GM10266 (cell line): ENCODE measurements around the gene PCNX1.
"Not testable (repeated sequence)": the region's sequence is repeated elsewhere in the genome, so short reads cannot be mapped to it uniquely, and the experiment has no call there.

ENCODE experiments used
- DNase-seq: peaks from one replicate; pipeline ENCODE4 v3.0.0; 2012; ENCODE audit errors: extremely low spot score
- CTCF ChIP-seq: IDR thresholded peaks from 2 replicates; pipeline ENCODE4 v1.5.1; 2012; ENCODE audit warnings: mild to moderate bottlenecking, low read depth; ENCODE audit not compliant: control insufficient read depth, insufficient read depth; ENCODE audit errors: missing control alignments

Gene PCNX1

GRCh38 chr14:70921669-70922068 lies 14.4 kb downstream of the PCNX1 start:
- TF ChIP-seq CTCF = no peak
- DNase-seq = no peak

DNA sequence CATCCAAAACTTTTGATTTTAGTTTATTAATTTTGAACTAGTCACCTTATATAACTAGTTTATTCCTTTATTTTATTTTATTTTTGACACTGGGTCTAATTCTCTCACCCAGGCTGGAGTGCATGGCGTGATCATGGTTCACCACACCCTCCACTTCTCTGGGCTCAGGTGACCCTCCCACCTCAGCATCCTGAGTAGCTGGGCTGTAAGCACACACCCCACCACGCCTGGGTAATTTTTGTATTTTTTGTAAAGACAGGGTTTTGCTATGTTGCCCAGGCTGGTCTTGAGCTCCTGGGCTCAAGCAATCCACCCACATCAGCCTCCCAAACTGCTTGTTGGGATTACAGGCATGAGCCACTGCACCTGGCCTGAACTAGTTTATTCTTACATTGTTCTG lies 17.3 kb downstream of the PCNX1 start:
- DNase-seq = no peak
- no peak for TF ChIP-seq CTCF

DNA sequence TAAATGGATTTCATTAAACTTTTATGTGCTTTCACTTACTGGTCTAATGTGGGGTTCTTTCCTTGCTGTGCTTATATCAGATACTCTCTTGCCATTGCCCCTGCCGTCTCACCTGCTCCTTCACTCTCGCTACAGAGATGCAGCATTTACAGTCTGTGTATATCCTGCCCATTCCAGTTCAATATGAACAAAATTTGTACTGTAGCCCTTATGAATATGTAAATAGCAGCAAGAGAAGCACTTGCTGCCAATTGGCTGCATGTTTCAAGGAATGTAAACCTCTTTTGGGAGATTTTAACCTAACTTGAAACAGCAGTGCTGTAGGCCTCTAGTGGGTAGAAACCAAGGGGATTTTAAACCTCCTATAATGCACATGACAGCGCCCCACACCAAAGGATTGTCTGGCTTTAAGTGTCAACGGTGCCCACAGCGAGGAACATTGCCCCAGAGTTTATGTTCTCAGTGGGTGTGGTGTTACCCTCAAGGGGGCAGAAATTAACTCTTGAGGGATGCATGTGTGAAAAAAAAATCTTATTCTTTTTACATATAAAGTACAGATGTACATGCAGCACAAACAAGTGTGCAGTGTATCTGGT lies 19.1 kb downstream of the PCNX1 start:
- TF ChIP-seq CTCF = no peak
- DNase-seq = no peak

DNA sequence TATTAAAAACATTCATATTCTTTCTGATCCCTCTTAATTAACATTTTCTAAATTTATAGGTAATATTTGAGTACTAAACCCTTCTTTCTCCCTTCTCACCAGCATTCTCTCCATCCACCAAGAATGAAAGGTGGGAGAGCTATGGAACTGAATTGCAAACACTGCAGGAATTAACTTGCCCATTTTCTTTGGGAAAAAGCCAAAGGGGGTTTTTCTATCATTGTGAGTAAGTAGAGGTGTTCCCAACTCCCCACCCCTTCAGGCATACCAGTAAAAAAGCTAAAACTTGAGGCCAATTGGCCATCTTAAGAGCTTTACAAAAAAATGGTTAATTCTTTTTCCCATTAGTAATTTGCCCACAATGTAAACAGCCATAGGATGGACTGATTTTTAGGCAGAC lies 23.7 kb downstream of the PCNX1 start:
- no peak for DNase-seq
- TF ChIP-seq CTCF = no peak

DNA sequence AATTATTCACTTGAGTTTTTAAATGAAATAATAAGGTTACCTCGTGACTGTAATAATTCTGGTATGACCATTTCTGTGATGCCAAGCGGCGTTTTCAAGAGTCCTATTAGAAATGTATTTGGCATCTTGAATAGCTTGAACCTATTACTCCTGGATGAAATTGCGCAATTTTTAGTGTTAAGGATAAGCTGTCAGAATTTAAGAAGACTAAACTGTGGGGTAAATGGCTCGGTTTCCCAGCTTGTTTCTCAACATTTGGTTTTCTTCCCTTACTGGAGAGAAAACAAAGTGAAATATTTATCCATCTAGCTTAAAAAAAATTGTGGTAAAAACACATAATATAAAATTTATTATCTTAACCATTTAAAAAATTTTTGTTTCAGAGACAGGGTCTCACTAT lies 26.8 kb downstream of the PCNX1 start:
- TF ChIP-seq CTCF = no peak
- no peak for DNase-seq

- DNase-seq = no peak
- no peak for TF ChIP-seq CTCF
These were observed 27.4 kb downstream of the PCNX1 start for GRCh38 chr14:70934502-70935134.

DNA sequence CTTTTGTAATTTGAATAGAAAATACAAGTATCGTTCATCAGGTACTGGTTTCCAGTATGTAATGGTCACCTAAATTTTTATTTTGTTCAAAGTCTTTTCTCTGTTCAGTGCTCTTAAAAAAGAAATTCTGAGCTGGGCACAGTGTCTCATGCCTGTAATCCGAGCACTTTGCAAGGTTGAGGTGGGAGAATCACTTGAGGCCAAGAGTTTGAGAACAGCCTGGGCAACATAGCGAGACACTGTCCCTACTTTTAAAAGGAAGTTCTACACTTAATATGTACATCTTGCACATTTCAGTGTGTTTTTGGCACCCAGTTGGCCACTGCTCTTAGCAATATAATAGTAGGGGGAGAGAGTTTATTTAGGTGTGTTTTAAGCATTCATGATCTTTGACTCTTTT lies 27.9 kb downstream of the PCNX1 start:
- no peak for TF ChIP-seq CTCF

DNA sequence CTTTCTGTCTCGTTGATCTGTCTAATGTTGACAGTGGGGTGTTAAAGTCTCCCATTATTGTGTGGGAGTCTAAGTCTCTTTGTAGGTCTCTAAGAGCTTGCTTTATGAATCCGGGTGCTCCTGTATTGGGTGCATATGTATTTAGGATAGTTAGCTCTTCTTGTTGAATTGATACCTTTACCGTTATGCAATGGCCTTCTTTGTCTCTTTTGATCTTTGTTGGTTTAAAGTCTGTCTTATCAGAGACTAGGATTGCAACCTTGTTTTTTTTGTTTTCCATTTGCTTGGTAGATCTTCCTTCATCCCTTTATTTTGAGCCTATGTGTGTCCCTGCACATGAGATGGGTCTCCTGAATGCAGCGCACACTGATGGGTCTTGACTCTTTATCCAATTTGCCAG lies 32.4 kb downstream of the PCNX1 start:
- not testable (repeated sequence) for DNase-seq

More for the DNA sequence above, 27.9 kb downstream of the PCNX1 start:
- DNase-seq = no peak

- not testable (repeated sequence) for DNase-seq
These were observed 34.5 kb downstream of the PCNX1 start for GRCh38 chr14:70941637-70942341.
